Upper lobe of left lung (tissue), 4 donors: Measurements from ENCODE around the gene ATG101.

Experiments
- CTCF ChIP-seq, 6 experiments: fragments of 450-650 bp in 4 of 6; fragments of 200-600 bp in 2 of 6; sonication (generic) in 2 of 6; IDR thresholded peaks; one replicate each; pipeline ENCODE4 v1.5.1; 2016 to 2019; ENCODE audit warnings: antibody characterized with exemption in 6 of 6
- POLR2A ChIP-seq, 4 donors: fragments of 450-650 bp; IDR thresholded peaks; one replicate each; pipeline ENCODE4 v1.5.1; 2016 to 2017; ENCODE audit warnings: antibody characterized with exemption in 4 of 4, mild to moderate bottlenecking in 2 of 4
- POLR2AphosphoS5 ChIP-seq, 2 donors: sonication (generic); formaldehyde crosslinking; IDR thresholded peaks; one replicate each; pipeline ENCODE4 v1.5.1; 2017; ENCODE audit warnings: antibody characterized with exemption in 2 of 2

- no peak for TF ChIP-seq POLR2A (IDR thresholded peaks at IDR 0.05)
- TF ChIP-seq CTCF (IDR thresholded peaks at IDR 0.05) = no peak
- peak in 1 of 2 donors; percentile 18 for TF ChIP-seq POLR2AphosphoS5 (IDR thresholded peaks at IDR 0.05)
Observed at GRCh38 chr12:52053536-52054209, 16.1 kb upstream of the ATG101 start.
